Measurements from ENCODE around the gene SH3BP5. TPM values are rescaled to one million over a fixed set of nuclear protein-coding genes. Genes with fewer than 3 reads are reported as not detected.

The SH3BP5 gene
- total and polyA plus RNA-seq, 2 donors (not counting 1 experiment from before 2014, with no cell fraction given), result 6.7 to 12.9 TPM

- Histone ChIP-seq H3K27me3 (ENCODE audit: control insufficient read depth, insufficient read depth, low read length) (no peaks in the 10 kb centered on the region), H3K4me1 (ENCODE audit: control insufficient read depth, extremely low read depth, insufficient read depth, low read length) (no peaks in the 10 kb centered on the region), H3K4me3 (replicated peaks in 1 of 4; ENCODE audit: control extremely low read depth in 1 of 4, insufficient read depth in 1 of 4, low read depth in 3 of 4, low read length in 4 of 4) (no peak overlapping the region), H4K20me1 (ENCODE audit: control insufficient read depth, extremely low read depth, insufficient read depth, low read length) (no peaks in the 10 kb centered on the region), H2AFZ (ENCODE audit: low read length) (no peak overlapping the region), H3K27ac (ENCODE audit: insufficient read depth, low read length) (no peak overlapping the region), H3K9me3 (ENCODE audit: control insufficient read depth, insufficient read depth, low read depth, low read length) (no peaks in the 10 kb centered on the region), H3K79me2 (ENCODE audit: control insufficient read depth, insufficient read depth, low read length) (no peaks in the 10 kb centered on the region), H3K36me3 (ENCODE audit: control insufficient read depth, insufficient read depth, low read length) (no peaks in the 10 kb centered on the region), H3K4me2 (ENCODE audit: extremely low read depth, insufficient read depth, low read length) (no peak overlapping the region), H3K9ac (ENCODE audit: insufficient read depth, low read length) (no peak overlapping the region)
- no peak for DNase-seq (ENCODE audit: low read depth in 2 of 2)
- TF ChIP-seq EZH2 (IDR thresholded peaks at IDR 0.05; ENCODE audit: low read length, missing control alignments), result no peak
- TF ChIP-seq, protein P1, sequence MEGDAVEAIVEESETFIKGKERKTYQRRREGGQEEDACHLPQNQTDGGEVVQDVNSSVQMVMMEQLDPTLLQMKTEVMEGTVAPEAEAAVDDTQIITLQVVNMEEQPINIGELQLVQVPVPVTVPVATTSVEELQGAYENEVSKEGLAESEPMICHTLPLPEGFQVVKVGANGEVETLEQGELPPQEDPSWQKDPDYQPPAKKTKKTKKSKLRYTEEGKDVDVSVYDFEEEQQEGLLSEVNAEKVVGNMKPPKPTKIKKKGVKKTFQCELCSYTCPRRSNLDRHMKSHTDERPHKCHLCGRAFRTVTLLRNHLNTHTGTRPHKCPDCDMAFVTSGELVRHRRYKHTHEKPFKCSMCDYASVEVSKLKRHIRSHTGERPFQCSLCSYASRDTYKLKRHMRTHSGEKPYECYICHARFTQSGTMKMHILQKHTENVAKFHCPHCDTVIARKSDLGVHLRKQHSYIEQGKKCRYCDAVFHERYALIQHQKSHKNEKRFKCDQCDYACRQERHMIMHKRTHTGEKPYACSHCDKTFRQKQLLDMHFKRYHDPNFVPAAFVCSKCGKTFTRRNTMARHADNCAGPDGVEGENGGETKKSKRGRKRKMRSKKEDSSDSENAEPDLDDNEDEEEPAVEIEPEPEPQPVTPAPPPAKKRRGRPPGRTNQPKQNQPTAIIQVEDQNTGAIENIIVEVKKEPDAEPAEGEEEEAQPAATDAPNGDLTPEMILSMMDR (conservative IDR thresholded peaks at IDR 0.05 in 1 of 2, IDR thresholded peaks at IDR 0.05 in 1 of 2; ENCODE audit: low read depth in 1 of 2, low read length in 2 of 2), result no peak
These were observed 29.2 kb downstream of the SH3BP5 start for GRCh38 chr3:15303216-15303615.

DNA sequence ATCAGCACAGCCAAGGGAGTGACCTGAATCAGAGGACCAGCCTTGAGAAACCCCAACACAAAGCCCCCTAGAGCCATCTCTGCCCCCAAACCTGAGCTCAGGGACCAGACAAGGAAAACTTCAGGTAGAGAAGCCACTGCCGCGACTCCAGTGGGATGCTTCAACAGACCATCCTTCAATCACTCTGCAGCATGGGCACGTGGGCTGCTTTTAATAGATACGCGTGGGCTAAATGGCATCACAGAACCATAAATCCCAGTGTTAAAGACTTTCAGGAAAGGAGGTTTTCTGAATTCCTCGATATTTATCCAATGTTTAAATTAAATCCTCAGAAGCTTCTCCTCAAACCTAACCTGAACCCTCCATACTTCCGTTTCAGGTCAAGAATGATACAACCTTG lies 30.6 kb downstream of the SH3BP5 start:
- Histone ChIP-seq H3K27ac (ENCODE audit: insufficient read depth, low read length) (no peak overlapping the region), H3K79me2 (ENCODE audit: control insufficient read depth, insufficient read depth, low read length) (no peaks in the 10 kb centered on the region), H2AFZ (ENCODE audit: low read length) (no peak overlapping the region), H3K9ac (ENCODE audit: insufficient read depth, low read length) (no peak overlapping the region), H3K9me3 (ENCODE audit: control insufficient read depth, insufficient read depth, low read depth, low read length) (no peaks in the 10 kb centered on the region), H4K20me1 (ENCODE audit: control insufficient read depth, extremely low read depth, insufficient read depth, low read length) (no peaks in the 10 kb centered on the region), H3K4me3 (replicated peaks in 1 of 4; ENCODE audit: control extremely low read depth in 1 of 4, insufficient read depth in 1 of 4, low read depth in 3 of 4, low read length in 4 of 4) (no peak overlapping the region), H3K36me3 (ENCODE audit: control insufficient read depth, insufficient read depth, low read length) (no peaks in the 10 kb centered on the region), H3K27me3 (ENCODE audit: control insufficient read depth, insufficient read depth, low read length) (no peaks in the 10 kb centered on the region), H3K4me1 (ENCODE audit: control insufficient read depth, extremely low read depth, insufficient read depth, low read length) (no peaks in the 10 kb centered on the region), H3K4me2 (ENCODE audit: extremely low read depth, insufficient read depth, low read length) (no peak overlapping the region)
- no peak for DNase-seq (ENCODE audit: low read depth in 2 of 2)
- TF ChIP-seq, protein P1 (conservative IDR thresholded peaks at IDR 0.05 in 1 of 2, IDR thresholded peaks at IDR 0.05 in 1 of 2; ENCODE audit: low read depth in 1 of 2, low read length in 2 of 2), result no peak
- TF ChIP-seq EZH2 (IDR thresholded peaks at IDR 0.05; ENCODE audit: low read length, missing control alignments), result no peak

GRCh38 chr3:15300323-15301078 lies 31.9 kb downstream of the SH3BP5 start:
- H3K36me3 ChIP-seq (ENCODE audit: control insufficient read depth, insufficient read depth, low read length), result no peaks in the 10 kb centered on the region
- no peak overlapping the region for H2AFZ ChIP-seq (ENCODE audit: low read length)

More at GRCh38 chr3:15300323-15301078, 31.9 kb downstream of the SH3BP5 start:
- TF ChIP-seq, protein P1 (conservative IDR thresholded peaks at IDR 0.05 in 1 of 2, IDR thresholded peaks at IDR 0.05 in 1 of 2; ENCODE audit: low read depth in 1 of 2, low read length in 2 of 2), result no peak
- no peak for TF ChIP-seq EZH2 (IDR thresholded peaks at IDR 0.05; ENCODE audit: low read length, missing control alignments)
- H3K4me2 ChIP-seq (ENCODE audit: extremely low read depth, insufficient read depth, low read length), result no peak overlapping the region
- no peaks in the 10 kb centered on the region for H3K9me3 ChIP-seq (ENCODE audit: control insufficient read depth, insufficient read depth, low read depth, low read length)
- DNase-seq (ENCODE audit: low read depth in 2 of 2), result peak; percentile 49 to 88
- H3K27ac ChIP-seq (ENCODE audit: insufficient read depth, low read length), result no peak overlapping the region
- H3K9ac ChIP-seq (ENCODE audit: insufficient read depth, low read length), result no peak overlapping the region
- no peaks in the 10 kb centered on the region for H3K4me1 ChIP-seq (ENCODE audit: control insufficient read depth, extremely low read depth, insufficient read depth, low read length)
- H3K27me3 ChIP-seq (ENCODE audit: control insufficient read depth, insufficient read depth, low read length), result no peaks in the 10 kb centered on the region
- H3K79me2 ChIP-seq (ENCODE audit: control insufficient read depth, insufficient read depth, low read length), result no peaks in the 10 kb centered on the region
- H3K4me3 ChIP-seq (replicated peaks in 1 of 4; ENCODE audit: control extremely low read depth in 1 of 4, insufficient read depth in 1 of 4, low read depth in 3 of 4, low read length in 4 of 4), result no peak overlapping the region
- no peaks in the 10 kb centered on the region for H4K20me1 ChIP-seq (ENCODE audit: control insufficient read depth, extremely low read depth, insufficient read depth, low read length)

Measured in fibroblast of lung (primary cell).